Pancreas (tissue), 10 donors: ENCODE data around the gene UBAC2. TPM values are rescaled to one million over a fixed set of nuclear protein-coding genes. Genes with fewer than 3 reads are reported as not detected.

ENCODE experiments used
- ATAC-seq, 4 donors: fragments of 200-7000 bp; cut with Tn5 transposase; one replicate each; pipeline versions ENCODE4 v1.8.0 to v1.9.1; 2020; ENCODE audit warnings: mild to moderate bottlenecking in 4 of 4, moderate library complexity in 4 of 4
- DNase-seq, 6 donors: peaks; one replicate each; pipeline ENCODE4 v3.0.0-alpha.2; 2020
- FAIRE-seq: peaks from 2 replicates; lab custom pipeline; 2012; peaks lifted over from hg19 to GRCh38; lab: Jason Lieb, UNC
- H3K27ac ChIP-seq, 4 donors: fragments of 200-600 bp; sonication (generic); 1 replicate in 3 of 4; 2 replicates in 1 of 4; pipeline versions ENCODE4 v1.5.0 to v1.8.0; 2020
- H3K27me3 ChIP-seq, 4 donors: fragments of 200-600 bp; one replicate each; pipeline ENCODE4 v1.8.0; 2021
- H3K36me3 ChIP-seq, 3 donors: fragments of 200-600 bp; sonication (generic) in 1 of 3; one replicate each; pipeline versions ENCODE4 v1.5.0 to v1.8.0; 2020 to 2021
- H3K4me1 ChIP-seq, 3 donors: fragments of 200-600 bp; one replicate each; pipeline ENCODE4 v1.8.0; 2021
- H3K4me3 ChIP-seq, 4 donors: fragments of 200-600 bp; sonication (generic) in 2 of 4; one replicate each; pipeline versions ENCODE4 v1.5.0 to v1.8.0; 2020 to 2021
- H3K9me3 ChIP-seq, 4 donors: fragments of 200-600 bp; one replicate each; pipeline ENCODE4 v1.8.0; 2021
- WGBS, 2 donors: extraction: QIAGEN DNeasy Blood & Tissue Kit; methylation state at CpG; one replicate each; pipeline ENCODE4 v1.1.7; 2013; 5-methylcytosine and 5-hydroxymethylcytosine counted together
- intact Hi-C, 3 donors: fragments of 100-400 bp; cut with DNase I; formaldehyde crosslinking; loops; one replicate each; pipeline versions ENCODE4 v1.11.1 to v1.14.2; 2022
- polyA plus RNA-seq, 2 donors: library from polyadenylated mRNA; stranded (reverse); fragments of 200-250 nt; gene quantifications; one replicate each; pipeline ENCODE4 v1.2.3, GENCODE V29; 2013
- total RNA-seq, 6 donors: library from RNA; stranded (reverse); fragmentation: NEBNext Ultra II Directional in 4 of 6; extraction: Animal tissue kit (Norgen Biotek cat#: 25700) in 4 of 6; gene quantifications; one replicate each; pipeline versions ENCODE4 v1.2.1 to v1.2.4, GENCODE V29; 2021 to 2023
- TF ChIP-seq, protein P1 (sequence below), 4 donors: fragments of 200-600 bp; sonication (generic) in 3 of 4; IDR thresholded peaks; one replicate each; pipeline versions ENCODE4 v1.5.0 to v1.8.0; 2021; ENCODE audit warnings: antibody characterized with exemption in 4 of 4
- donor health status: healthy with polysubstance abuse.
- donor health status: DM: no; HTN: no; CAD: no; lungs with moderate emphysema.
- donor health status: DM: no; HTN: no; CAD: no.
- donor health status: control.
- donor health status: control.
- donor health status: Bipolar disorder and iron deficiency.
- donor health status: DM: yes; HTN: yes; CAD: no.
- donor health status: DM: no; HTN: no; CAD: no.
- donor health status: DM: no; HTN: no; CAD: no.
- donor health status: DM: yes; HTN: yes; CAD: no.

The UBAC2 gene
- total and polyA plus RNA-seq, 8 donors, result 17.5 to 29.5 (median 26.9) TPM

DNA sequence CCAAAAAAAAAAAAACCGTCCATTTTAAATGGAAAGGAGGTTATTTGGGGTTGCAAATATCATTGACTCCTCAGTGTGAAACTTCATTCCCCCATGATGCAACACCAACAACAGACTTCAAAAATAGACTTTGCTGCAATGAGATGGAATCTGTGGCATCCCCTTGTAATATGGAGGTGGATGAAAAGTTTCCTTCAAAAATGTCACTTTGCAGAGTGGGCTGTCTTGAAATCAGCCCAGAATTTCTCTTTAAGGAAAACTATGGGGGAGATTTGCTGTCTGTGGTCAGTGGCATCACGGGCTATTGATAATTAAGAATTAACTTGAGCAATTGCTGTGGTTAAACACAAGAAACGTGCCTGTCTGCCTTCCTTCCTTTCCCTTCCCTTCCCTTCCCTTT, 56.1 kb downstream of the UBAC2 start:
- Histone ChIP-seq H3K4me1 (no peaks in the 10 kb centered on the region), H3K9me3 (no peaks in the 10 kb centered on the region), H3K4me3 (no peak overlapping the region), H3K36me3 (no peaks in the 10 kb centered on the region), H3K27me3 (no peaks in the 10 kb centered on the region), H3K27ac (no peak overlapping the region)
- 80 to 89% methylated on average over 3 of the region's 3 CpGs for WGBS, 2 donors
- TF ChIP-seq, protein P1, sequence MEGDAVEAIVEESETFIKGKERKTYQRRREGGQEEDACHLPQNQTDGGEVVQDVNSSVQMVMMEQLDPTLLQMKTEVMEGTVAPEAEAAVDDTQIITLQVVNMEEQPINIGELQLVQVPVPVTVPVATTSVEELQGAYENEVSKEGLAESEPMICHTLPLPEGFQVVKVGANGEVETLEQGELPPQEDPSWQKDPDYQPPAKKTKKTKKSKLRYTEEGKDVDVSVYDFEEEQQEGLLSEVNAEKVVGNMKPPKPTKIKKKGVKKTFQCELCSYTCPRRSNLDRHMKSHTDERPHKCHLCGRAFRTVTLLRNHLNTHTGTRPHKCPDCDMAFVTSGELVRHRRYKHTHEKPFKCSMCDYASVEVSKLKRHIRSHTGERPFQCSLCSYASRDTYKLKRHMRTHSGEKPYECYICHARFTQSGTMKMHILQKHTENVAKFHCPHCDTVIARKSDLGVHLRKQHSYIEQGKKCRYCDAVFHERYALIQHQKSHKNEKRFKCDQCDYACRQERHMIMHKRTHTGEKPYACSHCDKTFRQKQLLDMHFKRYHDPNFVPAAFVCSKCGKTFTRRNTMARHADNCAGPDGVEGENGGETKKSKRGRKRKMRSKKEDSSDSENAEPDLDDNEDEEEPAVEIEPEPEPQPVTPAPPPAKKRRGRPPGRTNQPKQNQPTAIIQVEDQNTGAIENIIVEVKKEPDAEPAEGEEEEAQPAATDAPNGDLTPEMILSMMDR (IDR thresholded peaks at IDR 0.05), result no peak
- FAIRE-seq, result no peak
- intact Hi-C loops, result no loop called here
- DNase-seq, result no peak
- ATAC-seq, result no peak

DNA sequence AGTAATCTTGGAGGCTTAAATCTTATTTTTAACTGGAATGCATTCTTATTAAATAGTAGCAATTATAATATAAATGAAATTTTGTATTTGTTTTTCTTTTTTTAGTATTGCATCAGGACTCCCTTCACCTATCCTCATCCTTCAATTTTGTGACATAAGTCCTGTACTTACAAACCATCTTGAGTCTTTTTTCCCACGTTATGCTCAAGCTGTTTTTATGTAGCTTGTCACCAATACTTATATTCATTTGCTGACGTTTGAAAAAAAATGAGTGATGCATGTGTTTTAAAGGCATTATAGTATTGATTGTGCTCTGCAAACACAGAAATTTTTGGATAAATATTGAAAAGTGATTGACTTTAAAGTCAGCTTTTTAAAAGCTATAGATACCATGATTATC, 56.6 kb downstream of the UBAC2 start:
- FAIRE-seq, result no peak
- Histone ChIP-seq H3K36me3 (no peaks in the 10 kb centered on the region), H3K4me1 (no peaks in the 10 kb centered on the region), H3K27ac (no peak overlapping the region), H3K4me3 (no peak overlapping the region), H3K27me3 (no peaks in the 10 kb centered on the region), H3K9me3 (no peaks in the 10 kb centered on the region)
- TF ChIP-seq, protein P1 (IDR thresholded peaks at IDR 0.05), result no peak
- 75 to 80% methylated on average over 2 of the region's 2 CpGs for WGBS, 2 donors
- ATAC-seq, result no peak
- intact Hi-C loops, result no loop called here
- no peak for DNase-seq

DNA sequence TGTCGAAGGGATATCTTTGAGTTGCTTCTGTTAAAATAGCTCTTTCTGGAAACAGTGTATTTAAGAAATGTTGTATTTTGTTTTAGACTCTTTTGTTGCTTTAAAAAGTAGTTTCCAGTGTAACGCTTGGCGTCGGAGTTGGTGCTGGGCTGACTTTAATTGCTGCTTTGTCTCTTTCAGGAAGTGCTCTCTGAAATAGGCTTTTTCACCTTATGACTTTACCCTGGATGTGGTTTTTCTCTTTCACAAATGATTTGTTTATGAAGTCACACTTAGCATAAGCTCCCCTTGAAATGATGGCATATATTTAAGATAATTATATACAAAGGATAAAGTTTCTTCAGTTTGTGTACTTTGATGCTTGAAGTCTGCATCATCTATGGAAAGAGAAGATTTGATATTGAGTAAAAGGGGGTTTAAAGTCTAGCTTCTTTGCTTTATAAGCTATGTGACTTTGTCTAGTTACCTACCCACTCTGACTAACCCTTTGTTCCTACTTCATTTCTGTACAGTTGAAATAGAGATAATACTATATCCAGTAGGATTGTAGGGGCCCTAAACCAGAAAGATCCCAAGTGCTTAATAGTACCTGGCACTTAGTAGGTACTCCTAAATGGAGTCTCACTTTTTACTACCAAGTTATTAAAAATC, 57.7 kb downstream of the UBAC2 start, which contains the start of gene GPR18:
GPR18 (minus strand) TSS at position 170 of the 651 bp plus-strand sequence. CDS start 2,507 bp downstream, outside the sequence.
- H3K9me3 ChIP-seq, result no peaks in the 10 kb centered on the region
- FAIRE-seq (no peak), DNase-seq (no peak), ATAC-seq (peak in 1 of 4 donors; percentile 17)
- no peaks in the 10 kb centered on the region for H3K4me1 ChIP-seq
- TF ChIP-seq, protein P1 (IDR thresholded peaks at IDR 0.05), result no peak
- no peak within 1 kb of the TSS for H3K4me3 ChIP-seq
- no peaks in the 10 kb centered on the region for H3K27me3 ChIP-seq
- no peaks in the 10 kb centered on the region for H3K36me3 ChIP-seq
- intact Hi-C loops, result no loop called here
- WGBS, 2 donors, result 90 to 92% methylated on average over 4 of the region's 4 CpGs
- no peak within 1 kb of the TSS for H3K27ac ChIP-seq

DNA sequence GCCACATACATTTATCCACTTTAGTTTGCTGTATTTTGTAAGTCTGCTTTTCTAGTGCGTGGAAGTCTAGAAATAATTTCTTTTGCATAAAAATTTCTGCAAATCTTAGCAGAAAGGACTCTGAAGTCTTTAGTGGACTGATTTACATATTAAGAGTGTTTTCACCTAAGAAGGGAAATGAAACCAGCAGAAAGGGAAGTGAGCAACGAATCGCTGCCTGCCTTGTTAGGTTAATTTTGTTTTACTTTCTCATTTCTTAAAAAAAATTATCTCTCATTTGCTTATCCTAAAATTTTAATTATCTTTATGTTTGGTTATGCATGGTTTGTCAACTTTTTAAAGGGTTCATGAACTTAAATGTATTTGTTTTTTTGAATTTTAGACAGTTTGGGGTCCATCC, 58.3 kb downstream of the UBAC2 start:
- peak; percentile 9 for FAIRE-seq
- ATAC-seq, result no peak

More for the DNA sequence above, 58.3 kb downstream of the UBAC2 start:
- H3K4me3 ChIP-seq, result no peak overlapping the region
- H3K9me3 ChIP-seq, result no peaks in the 10 kb centered on the region
- no peaks in the 10 kb centered on the region for H3K4me1 ChIP-seq
- DNase-seq, result no peak
- TF ChIP-seq, protein P1 (IDR thresholded peaks at IDR 0.05), result no peak
- H3K36me3 ChIP-seq, result no peaks in the 10 kb centered on the region
- H3K27me3 ChIP-seq, result no peaks in the 10 kb centered on the region
- H3K27ac ChIP-seq, result no peak overlapping the region
- intact Hi-C loops, result no loop called here
- WGBS, 2 donors, result 86 to 96% methylated on average over 3 of the region's 3 CpGs
